Duodenal mucosa (tissue), 2 donors: ENCODE measurements around the gene TM9SF1.

Source experiments
- H3K27ac ChIP-seq: one replicate; pipeline ENCODE4 v1.7.0; 2013; ENCODE audit warnings: low read depth, low read length
- H3K27me3 ChIP-seq, 2 donors: one replicate each; pipeline ENCODE4 v1.7.0; 2013; ENCODE audit warnings: low read length in 2 of 2, control low read depth in 1 of 2; ENCODE audit not compliant: insufficient read depth in 2 of 2, control insufficient read depth in 1 of 2
- H3K36me3 ChIP-seq, 2 donors: one replicate each; pipeline ENCODE4 v1.7.0; 2013; ENCODE audit warnings: low read length in 2 of 2, control low read depth in 1 of 2; ENCODE audit not compliant: insufficient read depth in 2 of 2, control insufficient read depth in 1 of 2
- H3K4me1 ChIP-seq, 2 donors: one replicate each; pipeline ENCODE4 v1.7.0; 2013; ENCODE audit warnings: low read length in 2 of 2, control low read depth in 1 of 2; ENCODE audit not compliant: insufficient read depth in 2 of 2, control insufficient read depth in 1 of 2
- H3K4me3 ChIP-seq, 2 donors: one replicate each; pipeline ENCODE4 v1.7.0; 2013; ENCODE audit warnings: low read length in 2 of 2, low read depth in 1 of 2
- H3K9ac ChIP-seq, 2 donors: one replicate each; pipeline ENCODE4 v1.7.0; 2013; ENCODE audit warnings: low read length in 2 of 2, low read depth in 1 of 2
- H3K9me3 ChIP-seq, 2 donors: one replicate each; pipeline ENCODE4 v1.7.0; 2013; ENCODE audit warnings: low read length in 2 of 2, control low read depth in 1 of 2; ENCODE audit not compliant: control insufficient read depth in 1 of 2

TM9SF1 gene, protein sequence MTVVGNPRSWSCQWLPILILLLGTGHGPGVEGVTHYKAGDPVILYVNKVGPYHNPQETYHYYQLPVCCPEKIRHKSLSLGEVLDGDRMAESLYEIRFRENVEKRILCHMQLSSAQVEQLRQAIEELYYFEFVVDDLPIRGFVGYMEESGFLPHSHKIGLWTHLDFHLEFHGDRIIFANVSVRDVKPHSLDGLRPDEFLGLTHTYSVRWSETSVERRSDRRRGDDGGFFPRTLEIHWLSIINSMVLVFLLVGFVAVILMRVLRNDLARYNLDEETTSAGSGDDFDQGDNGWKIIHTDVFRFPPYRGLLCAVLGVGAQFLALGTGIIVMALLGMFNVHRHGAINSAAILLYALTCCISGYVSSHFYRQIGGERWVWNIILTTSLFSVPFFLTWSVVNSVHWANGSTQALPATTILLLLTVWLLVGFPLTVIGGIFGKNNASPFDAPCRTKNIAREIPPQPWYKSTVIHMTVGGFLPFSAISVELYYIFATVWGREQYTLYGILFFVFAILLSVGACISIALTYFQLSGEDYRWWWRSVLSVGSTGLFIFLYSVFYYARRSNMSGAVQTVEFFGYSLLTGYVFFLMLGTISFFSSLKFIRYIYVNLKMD

DNA sequence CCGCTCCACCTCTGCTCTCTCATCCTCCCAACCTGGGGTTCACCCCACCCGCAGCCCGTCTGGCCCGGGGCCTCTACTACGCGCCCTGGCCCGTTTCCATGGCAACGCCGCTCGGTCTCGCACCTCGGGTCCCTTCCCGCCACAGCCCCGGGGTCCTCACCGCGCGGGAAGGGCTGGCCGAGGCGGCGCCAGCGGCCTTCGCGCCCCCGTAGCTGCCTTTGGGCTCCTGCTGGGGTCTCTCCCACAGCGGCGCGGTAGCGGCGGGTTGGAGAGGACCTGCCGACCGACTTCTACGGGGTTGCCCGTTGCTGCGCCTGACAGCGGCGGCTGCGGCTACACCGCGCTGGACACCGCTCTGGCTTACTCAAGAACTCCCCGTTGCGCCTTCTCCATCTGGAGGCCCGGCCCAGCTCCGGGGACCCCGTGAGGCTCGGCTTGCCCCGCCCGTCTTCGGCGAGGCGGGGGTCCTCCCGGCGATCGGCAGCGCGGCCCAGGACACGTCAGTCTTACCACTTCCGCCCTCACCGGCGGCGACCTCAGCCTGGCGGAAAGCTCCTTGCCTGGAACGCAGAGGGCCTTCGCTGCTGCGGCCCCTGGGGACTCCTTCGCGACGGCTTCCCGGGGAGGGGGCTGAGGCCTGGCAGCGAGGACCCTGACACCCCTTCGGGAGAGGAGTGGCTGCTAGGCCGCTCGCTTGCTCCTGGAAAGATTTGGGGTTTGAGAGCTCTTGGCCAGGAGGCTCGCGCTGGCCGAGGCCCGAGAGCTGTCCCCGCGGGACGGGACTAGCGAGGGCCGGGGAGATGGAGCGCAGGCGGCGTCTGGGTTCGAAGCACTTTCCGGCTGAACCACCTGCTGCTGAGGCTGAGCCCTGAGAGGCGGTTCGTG, at the start of gene TM9SF1:
TM9SF1 (minus strand) TSS at position 256 of the 885 bp plus-strand sequence. CDS start 422 bp downstream, outside the sequence.
- no peaks in the 10 kb centered on the region for H3K27me3 ChIP-seq
- peak within 1 kb of the TSS; percentile 72 to 93 for H3K9ac ChIP-seq
- H3K4me1 ChIP-seq = peaks cover 26 to 29% of the 10 kb centered on the region in 2 donors
- H3K9me3 ChIP-seq = no peaks in the 10 kb centered on the region
- H3K4me3 ChIP-seq = peak within 1 kb of the TSS; percentile 80 to 89
- peaks cover 8 to 23% of the 10 kb centered on the region in 2 donors for H3K36me3 ChIP-seq
- peak within 1 kb of the TSS; percentile 97 for H3K27ac ChIP-seq

DNA sequence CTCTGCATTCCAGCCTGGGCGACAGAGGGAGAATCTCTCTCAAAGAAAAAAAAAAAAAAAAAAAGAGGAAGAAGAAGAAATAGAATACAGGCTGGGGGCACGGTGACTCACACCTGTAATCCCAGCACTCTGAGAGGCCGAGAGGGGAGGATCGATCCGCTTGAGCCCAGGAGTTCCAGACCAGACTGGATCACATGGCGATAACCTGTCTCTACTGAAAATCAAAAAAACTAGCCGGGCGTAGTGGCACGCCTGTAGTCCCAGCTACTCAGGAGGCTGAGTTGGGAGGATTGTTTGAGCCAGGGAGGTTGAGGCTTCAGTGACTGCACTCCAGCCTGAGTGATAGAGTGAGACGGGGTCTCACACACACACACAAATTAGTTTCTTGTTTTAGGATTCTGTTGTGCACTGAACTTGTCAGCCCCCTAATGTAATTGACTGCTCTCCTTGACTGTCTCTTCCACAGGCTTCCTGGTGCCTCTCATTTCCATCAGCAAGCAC, 48.1 kb upstream of the TM9SF1 start:
- H3K4me1 ChIP-seq = peaks cover 34 to 48% of the 10 kb centered on the region in 2 donors
- H3K9ac ChIP-seq = peak overlapping the region; percentile 88 to 99
- H3K9me3 ChIP-seq = no peaks in the 10 kb centered on the region
- no peaks in the 10 kb centered on the region for H3K27me3 ChIP-seq
- H3K27ac ChIP-seq = peak overlapping the region; percentile 100
- H3K4me3 ChIP-seq = peak overlapping the region; percentile 84 to 93
- H3K36me3 ChIP-seq = peaks cover 22 to 27% of the 10 kb centered on the region in 2 donors

DNA sequence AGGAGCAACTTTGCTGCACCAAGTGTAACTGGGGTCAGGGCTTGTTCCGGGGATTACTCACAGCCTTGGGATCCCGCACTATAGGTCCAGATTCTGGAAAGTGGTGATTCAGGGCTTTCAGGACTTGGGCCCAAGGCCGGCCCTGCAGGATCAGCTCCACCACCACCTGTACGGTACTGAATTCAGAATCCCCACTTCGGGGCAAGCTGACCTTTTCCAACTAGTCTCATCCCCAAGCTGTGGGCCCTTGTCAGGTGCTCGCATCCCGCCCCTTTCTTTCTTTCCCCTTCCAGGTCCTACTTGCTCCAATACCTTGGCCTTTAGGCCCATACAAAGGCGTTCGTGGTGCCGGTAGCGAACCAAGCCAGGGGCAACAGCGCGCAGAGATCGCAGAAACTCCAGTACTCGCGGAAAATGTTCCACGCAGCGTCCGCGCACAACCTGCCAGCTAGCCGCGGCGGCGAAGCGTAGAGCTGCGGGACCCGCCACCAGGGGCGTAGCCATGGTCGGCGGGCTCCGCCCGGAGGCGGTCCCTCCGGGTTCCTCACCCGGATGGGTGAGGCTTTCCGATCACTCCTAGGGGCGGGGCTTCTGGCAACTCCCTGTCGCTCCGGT, 46.7 kb upstream of the TM9SF1 start:
- Histone ChIP-seq H3K27ac (peak overlapping the region; percentile 100), H3K36me3 (peaks cover 36 to 42% of the 10 kb centered on the region in 2 donors), H3K9ac (peak overlapping the region; percentile 88 to 99), H3K27me3 (no peaks in the 10 kb centered on the region), H3K9me3 (no peaks in the 10 kb centered on the region), H3K4me1 (peaks cover 34 to 46% of the 10 kb centered on the region in 2 donors), H3K4me3 (peak overlapping the region; percentile 84 to 93)

DNA sequence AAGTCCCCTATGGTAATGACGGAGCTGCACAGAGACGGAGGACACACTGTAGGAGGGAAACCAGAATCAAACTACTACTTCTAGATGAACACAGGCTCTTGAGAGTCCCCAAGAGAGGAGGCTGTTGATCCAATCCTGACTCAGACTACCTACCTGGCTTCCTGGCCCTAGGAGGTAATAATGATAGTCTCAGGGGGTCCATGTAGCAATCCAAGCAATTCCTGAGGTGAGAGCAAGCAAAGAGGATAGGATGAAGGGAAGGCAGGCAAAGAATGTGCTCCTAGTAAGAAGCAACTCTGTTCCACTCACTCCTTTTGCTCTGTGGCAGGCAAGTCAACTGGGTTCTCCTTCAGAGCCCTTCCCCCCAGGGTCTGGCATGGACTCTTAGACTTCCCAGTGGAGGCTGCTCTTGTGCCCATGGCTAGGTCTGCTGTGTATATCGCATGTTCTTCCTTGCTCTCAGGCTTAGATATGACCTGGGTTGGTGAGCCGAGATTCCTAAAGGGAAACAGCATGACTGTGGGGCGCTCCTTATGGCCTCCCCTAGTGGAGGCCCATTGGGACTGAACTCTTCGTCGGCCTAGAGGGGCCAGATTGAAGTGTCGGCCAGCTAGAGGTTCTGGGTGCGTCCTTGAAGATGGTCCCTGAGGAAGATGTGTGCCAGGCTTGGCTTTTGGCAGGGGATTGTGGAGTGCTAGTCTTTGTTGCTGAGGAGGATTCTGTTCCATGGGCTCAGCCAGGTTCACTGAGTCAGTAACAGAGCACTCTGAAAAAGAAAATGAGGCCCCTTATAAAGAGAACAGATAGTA, 45.1 kb upstream of the TM9SF1 start:
- Histone ChIP-seq H3K27ac (no peak overlapping the region), H3K4me3 (peak overlapping the region in 1 of 2 donors; percentile 29), H3K27me3 (no peaks in the 10 kb centered on the region), H3K9me3 (no peaks in the 10 kb centered on the region), H3K4me1 (peaks cover 34 to 42% of the 10 kb centered on the region in 2 donors), H3K36me3 (peaks cover 47 to 57% of the 10 kb centered on the region in 2 donors), H3K9ac (peak overlapping the region in 1 of 2 donors; percentile 88)

DNA sequence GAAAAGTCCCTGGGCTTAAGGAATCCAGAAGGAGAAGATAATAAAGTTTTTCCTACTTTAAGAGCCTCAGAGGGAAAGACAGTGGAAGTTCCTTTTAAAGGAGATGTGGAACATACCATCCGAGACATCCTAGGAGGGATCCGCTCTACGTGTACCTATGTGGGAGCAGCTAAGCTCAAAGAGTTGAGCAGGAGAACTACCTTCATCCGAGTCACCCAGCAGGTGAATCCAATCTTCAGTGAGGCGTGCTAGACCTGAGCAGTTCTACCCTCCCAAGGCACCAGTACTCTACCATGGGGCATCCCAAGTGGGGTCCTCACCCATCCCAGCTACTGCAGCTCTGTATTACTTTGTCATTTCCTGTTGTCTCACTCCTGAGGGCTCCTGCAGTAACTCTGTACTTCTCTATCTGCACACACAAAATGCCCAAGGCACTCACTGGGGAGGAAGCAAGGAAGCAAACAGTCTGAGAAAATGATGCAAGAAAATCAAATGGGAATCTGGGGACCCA, 43.3 kb upstream of the TM9SF1 start:
- H3K36me3 ChIP-seq = peaks cover 47 to 64% of the 10 kb centered on the region in 2 donors
- no peak overlapping the region for H3K4me3 ChIP-seq
- H3K9ac ChIP-seq = no peak overlapping the region
- no peak overlapping the region for H3K27ac ChIP-seq
- H3K27me3 ChIP-seq = no peaks in the 10 kb centered on the region
- H3K4me1 ChIP-seq = peaks cover 44 to 46% of the 10 kb centered on the region in 2 donors
- H3K9me3 ChIP-seq = no peaks in the 10 kb centered on the region

DNA sequence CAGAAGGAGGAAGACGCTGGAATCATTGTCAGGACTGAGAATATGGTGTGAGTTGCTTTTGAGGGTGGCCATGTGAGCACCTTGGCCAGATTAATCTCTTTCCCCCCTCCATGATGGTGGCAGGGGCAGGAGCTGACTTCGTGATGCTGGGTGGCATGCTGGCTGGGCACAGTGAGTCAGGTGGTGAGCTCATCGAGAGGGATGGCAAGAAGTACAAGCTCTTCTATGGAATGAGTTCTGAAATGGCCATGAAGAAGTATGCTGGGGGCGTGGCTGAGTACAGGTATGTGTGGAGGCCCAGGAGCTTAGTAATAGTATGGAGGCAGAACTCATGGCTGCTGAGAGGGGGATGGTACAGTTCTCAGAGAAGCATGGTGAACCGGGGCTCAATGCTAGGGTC, 42.9 kb upstream of the TM9SF1 start:
- no peaks in the 10 kb centered on the region for H3K27me3 ChIP-seq
- no peak overlapping the region for H3K4me3 ChIP-seq
- H3K4me1 ChIP-seq = peaks cover 44 to 47% of the 10 kb centered on the region in 2 donors
- H3K9ac ChIP-seq = no peak overlapping the region
- H3K27ac ChIP-seq = no peak overlapping the region
- H3K36me3 ChIP-seq = peaks cover 47 to 64% of the 10 kb centered on the region in 2 donors
- H3K9me3 ChIP-seq = no peaks in the 10 kb centered on the region

DNA sequence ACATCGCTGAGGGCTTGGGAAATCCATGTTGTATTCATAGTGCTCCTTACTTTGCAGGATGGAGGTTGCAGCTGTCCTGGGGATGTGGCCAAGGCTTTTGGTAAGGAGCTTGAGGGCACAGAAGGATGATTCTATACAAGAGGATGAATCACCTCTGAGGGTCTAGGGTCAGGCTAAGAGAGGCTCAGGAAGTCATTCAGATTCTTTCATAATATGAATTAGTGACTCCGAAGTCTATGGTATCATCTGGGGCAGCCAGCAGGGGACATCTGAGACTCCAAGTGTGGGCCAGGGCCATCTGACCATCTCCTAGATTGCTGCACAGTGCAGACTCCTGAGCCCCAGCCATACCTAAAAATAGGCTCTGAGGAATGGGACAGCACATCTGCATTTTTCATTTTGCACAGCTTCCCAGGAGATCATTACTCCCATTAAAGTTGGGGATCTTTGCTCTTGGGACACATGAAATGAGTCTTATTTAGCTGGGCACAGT, 42.3 kb upstream of the TM9SF1 start:
- peaks cover 44 to 48% of the 10 kb centered on the region in 2 donors for H3K4me1 ChIP-seq
- no peaks in the 10 kb centered on the region for H3K9me3 ChIP-seq
- H3K27ac ChIP-seq = no peak overlapping the region
- no peak overlapping the region for H3K9ac ChIP-seq
- no peak overlapping the region for H3K4me3 ChIP-seq
- peaks cover 47 to 64% of the 10 kb centered on the region in 2 donors for H3K36me3 ChIP-seq
- H3K27me3 ChIP-seq = no peaks in the 10 kb centered on the region

DNA sequence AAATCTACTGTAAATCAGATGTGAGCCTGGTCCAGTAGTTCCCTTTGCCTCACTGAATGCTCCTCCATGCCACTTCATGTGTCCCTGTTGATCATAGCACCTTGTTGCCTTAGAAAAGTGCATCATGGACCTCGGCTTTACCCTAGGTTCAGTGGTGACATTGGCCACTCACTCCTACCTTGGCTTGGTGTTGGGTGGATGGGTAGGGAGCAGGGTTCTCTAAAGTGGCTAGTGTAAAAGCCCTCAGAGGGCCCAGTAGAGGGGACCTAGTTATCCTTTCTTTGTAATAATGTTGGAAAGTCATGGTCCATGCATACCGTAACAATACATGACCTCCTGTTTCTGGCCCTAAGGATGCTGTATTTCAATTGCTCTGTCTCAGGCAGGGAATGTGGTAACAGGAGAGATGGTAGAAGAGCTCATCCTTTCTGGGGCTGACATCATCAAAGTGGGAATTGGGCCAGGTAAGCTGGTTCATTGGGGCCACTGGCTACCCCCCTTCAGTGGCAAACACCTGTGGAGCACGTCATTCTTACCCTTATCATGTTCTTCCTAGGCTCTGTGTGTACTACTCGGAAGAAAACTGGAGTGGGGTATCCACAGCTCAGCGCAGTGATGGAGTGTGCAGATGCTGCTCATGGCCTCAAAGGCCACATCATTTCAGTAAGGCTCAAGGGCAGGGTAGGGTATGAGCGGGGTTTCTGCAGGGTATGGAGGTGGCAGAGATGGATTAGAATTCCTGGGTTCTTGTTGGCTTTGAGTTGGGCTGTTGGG, 41.6 kb upstream of the TM9SF1 start:
- H3K4me1 ChIP-seq = peaks cover 43 to 48% of the 10 kb centered on the region in 2 donors
- no peak overlapping the region for H3K27ac ChIP-seq
- no peak overlapping the region for H3K4me3 ChIP-seq
- H3K9me3 ChIP-seq = no peaks in the 10 kb centered on the region
- no peaks in the 10 kb centered on the region for H3K27me3 ChIP-seq
- peaks cover 47 to 64% of the 10 kb centered on the region in 2 donors for H3K36me3 ChIP-seq
- H3K9ac ChIP-seq = no peak overlapping the region
